A549 treated with CORT108297 at 1 μM for 4 hours (cell line): ENCODE measurements around the gene NPPC. TPM values are rescaled to one million over a fixed set of nuclear protein-coding genes. Genes with fewer than 3 reads are reported as not detected.

Experiments
- total RNA-seq: library from RNA; stranded (reverse); fragments of 200-300 nt; extraction: Qiagen RNA extraction; gene quantifications from 5 replicates; pipeline ENCODE4 v1.2.3, GENCODE V29; 2022

Gene NPPC
- total RNA-seq = 0.20 to 0.29 TPM (median 0.23 TPM) in 4 of 5 replicates, not detected in the other

DNA sequence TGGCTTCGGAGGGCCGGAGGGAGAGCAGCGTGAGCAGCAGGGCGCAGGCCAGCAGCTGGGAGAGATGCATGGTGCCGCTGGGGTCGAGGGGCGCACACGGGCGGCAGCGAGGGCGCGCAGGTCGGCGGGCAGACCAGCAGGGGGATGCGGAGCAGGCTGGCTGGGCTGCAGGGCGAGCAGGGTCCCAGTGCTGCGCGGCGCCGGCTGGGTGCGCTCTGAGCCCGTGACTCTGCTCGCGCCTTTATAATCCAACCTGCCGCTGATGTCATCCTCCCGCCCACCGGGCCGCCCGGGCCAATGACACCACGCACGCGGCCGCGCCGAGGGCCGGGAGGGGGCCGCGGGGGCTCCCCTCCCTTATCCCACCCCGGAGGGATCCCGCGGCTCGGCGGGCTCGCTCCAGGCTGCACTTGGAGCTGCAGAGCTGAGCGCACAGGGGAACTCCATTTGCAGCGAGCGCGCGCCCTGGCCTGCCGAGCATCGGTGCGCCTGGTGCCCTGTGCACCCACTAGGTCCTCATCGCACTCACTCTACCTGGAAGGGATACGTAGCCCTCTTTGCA lies at the start of gene NPPC:
Gene NPPC, minus strand, starts transcription at position 217 of the 562 bp plus-strand sequence. Its CDS starts 147 bp downstream, at position 70.

DNA sequence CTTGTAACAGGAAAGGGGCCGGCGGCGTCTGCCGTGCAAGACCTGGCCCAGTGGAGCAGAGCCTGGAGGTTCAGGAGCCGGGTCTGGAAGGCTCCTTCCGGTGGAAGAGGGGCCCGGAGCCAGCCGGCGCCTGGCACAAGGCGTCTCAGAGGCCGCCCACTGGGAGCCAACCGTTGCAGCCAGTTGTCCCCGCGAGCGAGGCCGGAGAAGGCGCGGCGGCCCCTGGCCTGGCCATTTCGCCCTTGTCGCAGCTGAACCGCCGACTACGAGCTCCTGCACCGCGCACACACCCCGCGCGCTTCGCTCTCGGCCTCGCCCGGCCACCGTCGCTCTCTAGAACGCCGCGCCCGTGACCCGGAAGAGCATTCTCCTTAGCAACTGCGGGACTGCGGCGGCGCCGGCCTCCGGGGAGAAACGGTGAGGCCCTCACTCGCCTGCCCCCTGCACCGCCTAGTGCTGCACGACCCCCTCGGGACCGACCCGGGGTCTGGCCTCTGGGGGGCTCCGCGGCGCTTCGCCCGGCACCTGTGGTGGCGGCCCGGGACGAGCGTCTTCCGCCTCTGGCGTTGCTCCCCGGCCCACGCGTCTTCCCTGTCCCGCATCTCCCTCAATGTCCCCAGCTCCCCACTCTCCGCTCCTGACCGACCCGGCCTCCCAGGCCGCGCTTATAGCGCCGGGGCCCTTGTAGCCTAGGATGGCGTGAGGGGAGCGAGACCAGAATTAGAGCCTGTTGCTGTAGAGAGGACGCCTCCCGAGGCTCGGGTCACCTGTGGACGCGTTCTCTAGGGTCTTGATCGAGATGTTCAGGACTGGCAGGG lies 35.4 kb upstream of the NPPC start, which contains the start of gene DIS3L2:
Gene DIS3L2, plus strand, starts transcription at position 365 of the 818 bp plus-strand sequence. CDS start 53,215 bp downstream, outside the sequence.

Other genes starting within 250 kb of the NPPC start
- 1,439 to 1,763 TPM (median 1,540 TPM) in 5 replicates for gene PTMA, start 217.9 kb downstream of the NPPC start, total RNA-seq
- 20.0 to 25.0 TPM (median 23.4 TPM) in 5 replicates for gene PDE6D, start 145.1 kb downstream of the NPPC start, total RNA-seq
- 35.9 to 43.7 TPM (median 40.9 TPM) in 5 replicates for gene COPS7B, start 140.0 kb downstream of the NPPC start, total RNA-seq
- 10.9 to 13.9 TPM (median 13.8 TPM) in 5 replicates for gene DIS3L2, start 35.3 kb upstream of the NPPC start, total RNA-seq